PC-9 (cell line): Measurements from ENCODE around the gene VWA5B1. TPM values are rescaled to one million over a fixed set of nuclear protein-coding genes. Genes with fewer than 3 reads are reported as not detected.
A peak's percentile ranks its signal among the peaks of the same experiment; 100 is the strongest.

Experiments
- BruUV-seq: library from RNA; stranded (reverse); fragments of 400-500 nt; replicated peaks from 2 replicates; lab custom pipeline; 2021; lab: Mats Ljungman, UMichigan
- CTCF ChIA-PET: fragments of 300-600 bp; sonication (Branson Sonifier 250); formaldehyde crosslinking; loops from one replicate; lab custom pipeline; 2022; ENCODE audit warnings: antibody characterized with exemption; lab: Charles Lee
- POLR2A ChIA-PET: fragments of 300-600 bp; sonication (Branson Sonifier 250); formaldehyde crosslinking; loops from one replicate; lab custom pipeline; 2022; ENCODE audit warnings: antibody characterized with exemption; ENCODE audit not compliant: unreplicated experiment; lab: Charles Lee
- DNase-seq, 2 experiments: peaks; one replicate each; pipeline versions ENCODE4 v3.0.0 to v3.0.0-alpha.2; 2015 to 2022; ENCODE audit warnings: mixed read lengths in 1 of 2
- H2AFZ ChIP-seq: fragments of 200-600 bp; sonication (generic); 2 replicates; pipeline ENCODE4 v1.8.1; 2017; ENCODE audit warnings: antibody characterized with exemption
- H3F3A ChIP-seq: fragments of 200-600 bp; sonication (generic); 2 replicates; pipeline ENCODE4 v1.8.1; 2017; ENCODE audit warnings: antibody characterized with exemption, mild to moderate bottlenecking, low read depth; ENCODE audit not compliant: insufficient read depth
- H3K27ac ChIP-seq: fragments of 200-600 bp; sonication (generic); 2 replicates; pipeline ENCODE4 v1.6.1; 2016; ENCODE audit warnings: mixed run types
- H3K27me3 ChIP-seq: fragments of 200-600 bp; sonication (generic); 2 replicates; pipeline ENCODE4 v1.6.1; 2016; ENCODE audit warnings: low read depth, mixed run types; ENCODE audit not compliant: insufficient read depth
- H3K36me3 ChIP-seq: fragments of 200-600 bp; sonication (generic); 2 replicates; pipeline ENCODE4 v1.6.1; 2016; ENCODE audit warnings: low read depth, mixed run types
- H3K4me1 ChIP-seq: fragments of 200-600 bp; sonication (generic); replicated peaks from 2 replicates; pipeline ENCODE4 v1.6.1; 2016; ENCODE audit warnings: mixed run types; ENCODE audit not compliant: insufficient read depth
- H3K4me2 ChIP-seq: fragments of 200-600 bp; sonication (generic); 2 replicates; pipeline ENCODE4 v1.6.1; 2017; ENCODE audit warnings: mixed run types
- H3K4me3 ChIP-seq: fragments of 200-600 bp; sonication (generic); 2 replicates; pipeline ENCODE4 v1.6.1; 2016; ENCODE audit warnings: mixed run types
- H3K79me2 ChIP-seq: fragments of 200-600 bp; sonication (generic); 2 replicates; pipeline ENCODE4 v1.6.1; 2017; ENCODE audit warnings: low read depth, mixed run types
- H3K9me2 ChIP-seq: fragments of 200-600 bp; sonication (generic); 2 replicates; pipeline ENCODE4 v1.8.1; 2017; ENCODE audit warnings: mild to moderate bottlenecking; ENCODE audit not compliant: insufficient read depth
- H3K9me3 ChIP-seq: fragments of 200-600 bp; sonication (generic); 2 replicates; pipeline ENCODE4 v1.8.1; 2016; ENCODE audit warnings: low read depth; ENCODE audit not compliant: insufficient read depth
- H4K20me1 ChIP-seq: fragments of 200-600 bp; sonication (generic); 2 replicates; pipeline ENCODE4 v1.8.1; 2017; ENCODE audit not compliant: insufficient read depth
- EZH2 ChIP-seq: fragments of 200-600 bp; sonication (generic); IDR thresholded peaks from 2 replicates; pipeline ENCODE4 v1.8.0; 2017; ENCODE audit warnings: antibody characterized with exemption, low read depth
- intact Hi-C: fragments of 100-400 bp; cut with micrococcal nuclease; formaldehyde crosslinking; loops from one replicate; pipeline ENCODE4 v1.10.0; 2022; ENCODE audit not compliant: unreplicated experiment
- total RNA-seq: library from RNA; stranded (reverse); gene quantifications from 2 replicates; pipeline ENCODE4 v1.2.3, GENCODE V29; 2021
- TF ChIP-seq, protein P1 (sequence below): fragments of 200-600 bp; sonication (generic); conservative IDR thresholded peaks from 2 replicates; pipeline ENCODE4 v1.6.1; 2017; ENCODE audit warnings: mixed run types, antibody characterized with exemption, mild to moderate bottlenecking, moderate library complexity

VWA5B1 gene
- total RNA-seq, 1 experiment from 2014 or later: not detected

DNA sequence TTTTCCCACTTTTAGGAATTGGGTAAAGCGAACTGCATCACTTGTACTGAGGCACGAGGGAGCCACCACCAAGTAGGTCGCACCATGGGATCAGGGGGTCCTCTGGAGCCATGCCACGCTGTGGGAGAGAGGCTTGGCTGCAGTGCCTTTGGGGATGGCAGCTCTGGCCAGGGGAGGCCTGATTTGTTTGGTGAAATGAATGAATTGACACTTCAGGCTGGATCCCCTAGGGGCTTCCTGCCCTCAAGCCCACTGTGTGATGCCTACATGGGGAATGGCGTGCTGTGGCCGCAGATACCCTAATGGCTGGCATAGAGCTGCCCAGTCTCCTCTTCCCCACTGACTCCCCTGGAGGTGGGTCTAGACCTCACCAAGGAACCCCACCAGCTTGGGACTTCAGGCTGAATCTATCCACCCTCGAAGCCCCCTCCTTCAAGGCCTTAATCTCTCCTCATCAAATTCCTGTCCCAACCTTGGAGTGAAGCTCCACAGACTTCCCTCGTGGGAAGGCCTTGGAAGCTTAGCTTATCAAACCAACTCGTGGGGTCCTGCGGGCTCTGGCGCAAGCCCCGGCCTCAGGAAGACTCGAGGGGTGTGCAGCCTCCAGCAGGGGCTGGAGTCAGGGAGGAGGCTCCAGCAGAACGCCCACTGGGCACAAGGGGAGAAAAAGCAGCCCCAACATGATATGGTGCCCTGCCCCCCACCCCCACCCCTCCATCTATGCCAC is 64.6 kb downstream of the VWA5B1 start:
- no TSS peak for BruUV-seq
- TF ChIP-seq EZH2: no peak
- TF ChIP-seq, protein P1, sequence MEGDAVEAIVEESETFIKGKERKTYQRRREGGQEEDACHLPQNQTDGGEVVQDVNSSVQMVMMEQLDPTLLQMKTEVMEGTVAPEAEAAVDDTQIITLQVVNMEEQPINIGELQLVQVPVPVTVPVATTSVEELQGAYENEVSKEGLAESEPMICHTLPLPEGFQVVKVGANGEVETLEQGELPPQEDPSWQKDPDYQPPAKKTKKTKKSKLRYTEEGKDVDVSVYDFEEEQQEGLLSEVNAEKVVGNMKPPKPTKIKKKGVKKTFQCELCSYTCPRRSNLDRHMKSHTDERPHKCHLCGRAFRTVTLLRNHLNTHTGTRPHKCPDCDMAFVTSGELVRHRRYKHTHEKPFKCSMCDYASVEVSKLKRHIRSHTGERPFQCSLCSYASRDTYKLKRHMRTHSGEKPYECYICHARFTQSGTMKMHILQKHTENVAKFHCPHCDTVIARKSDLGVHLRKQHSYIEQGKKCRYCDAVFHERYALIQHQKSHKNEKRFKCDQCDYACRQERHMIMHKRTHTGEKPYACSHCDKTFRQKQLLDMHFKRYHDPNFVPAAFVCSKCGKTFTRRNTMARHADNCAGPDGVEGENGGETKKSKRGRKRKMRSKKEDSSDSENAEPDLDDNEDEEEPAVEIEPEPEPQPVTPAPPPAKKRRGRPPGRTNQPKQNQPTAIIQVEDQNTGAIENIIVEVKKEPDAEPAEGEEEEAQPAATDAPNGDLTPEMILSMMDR: no peak
- Histone ChIP-seq H3K27me3 (no peaks in the 10 kb centered on the region), H3F3A (peaks cover 37% of the 10 kb centered on the region; the same call in 1 of the 2 replicates), H3K79me2 (no peaks in the 10 kb centered on the region), H3K9me2 (no peaks in the 10 kb centered on the region), H3K36me3 (no peaks in the 10 kb centered on the region), H3K4me1 (peaks cover 56% of the 10 kb centered on the region), H3K4me3 (no peak overlapping the region), H2AFZ (no peak overlapping the region), H3K4me2 (peak overlapping the region; percentile 68), H4K20me1 (no peaks in the 10 kb centered on the region), H3K9me3 (no peaks in the 10 kb centered on the region), H3K27ac (peak overlapping the region; percentile 82)
- ChIA-PET POLR2A (no interaction called here), CTCF (interaction anchor here (0.6 kb wide), 2 partner anchors 91 to 143 kb away, joined by 3 to 10 read pairs; no protein-coding TSS in a partner anchor)
- DNase-seq: no peak
- intact Hi-C loops: loop anchor here (5.0 to 10.0 kb wide), 2 partner anchors 203 to 250 kb away; no protein-coding TSS in a partner anchor

DNA sequence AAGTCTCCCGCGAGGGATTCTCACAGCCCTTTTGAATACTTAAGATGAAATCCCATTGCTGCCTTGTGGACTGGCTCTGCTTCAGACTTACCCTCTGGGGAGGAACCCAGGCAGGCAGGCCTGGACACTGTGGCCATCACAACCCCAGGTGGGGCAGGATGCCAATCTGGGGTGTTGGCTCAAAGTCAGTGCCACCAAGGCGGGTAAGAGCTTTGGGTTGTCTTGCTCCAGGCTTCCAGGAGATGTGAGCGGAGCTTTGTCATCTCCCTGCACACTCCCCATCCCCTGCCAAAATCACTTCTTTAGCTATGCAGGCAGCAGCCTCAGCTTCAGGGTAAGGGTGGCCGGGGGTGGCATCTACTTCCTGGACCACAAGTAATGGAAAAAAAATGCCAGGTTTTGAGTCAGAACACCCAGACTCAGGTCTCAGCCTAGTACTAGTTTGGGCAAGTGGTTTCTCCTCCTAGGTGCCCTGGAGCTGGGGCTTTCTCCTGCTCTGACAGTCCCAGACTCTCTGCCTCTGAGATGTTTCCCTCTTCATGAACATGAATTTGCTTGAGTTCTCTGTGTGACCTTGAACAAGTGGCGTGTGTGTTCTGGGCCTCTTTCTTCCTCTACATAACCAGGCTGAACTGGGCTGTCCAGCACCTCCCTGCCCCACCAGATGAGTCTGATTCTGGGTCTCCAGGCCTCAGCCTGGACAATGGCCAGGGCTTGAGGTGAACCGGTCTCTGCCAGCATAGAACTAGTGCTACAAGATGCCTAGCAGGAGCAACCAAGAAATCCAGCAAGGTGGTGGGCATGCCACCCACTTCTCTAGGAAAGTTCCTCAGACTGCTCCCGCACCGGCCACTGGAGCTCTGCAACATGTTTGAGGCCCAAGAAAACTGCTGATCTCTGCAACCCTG is 65.4 kb downstream of the VWA5B1 start:
- H3K27ac ChIP-seq: peak overlapping the region; percentile 82
- no peaks in the 10 kb centered on the region for H3K79me2 ChIP-seq
- no peak overlapping the region for H2AFZ ChIP-seq
- peak; percentile 83 to 85 for DNase-seq
- BruUV-seq: no TSS peak
- H3K36me3 ChIP-seq: no peaks in the 10 kb centered on the region
- intact Hi-C loops: loop anchor here (5.0 to 10.0 kb wide), 2 partner anchors 204 to 251 kb away; no protein-coding TSS in a partner anchor
- H3F3A ChIP-seq: peaks cover 37% of the 10 kb centered on the region; the same call in 1 of the 2 replicates
- H3K27me3 ChIP-seq: no peaks in the 10 kb centered on the region
- H3K9me2 ChIP-seq: no peaks in the 10 kb centered on the region
- no peaks in the 10 kb centered on the region for H3K9me3 ChIP-seq
- H3K4me1 ChIP-seq: peaks cover 58% of the 10 kb centered on the region
- no peak for TF ChIP-seq EZH2
- TF ChIP-seq, protein P1: no peak
- peak overlapping the region; percentile 68 for H3K4me2 ChIP-seq
- no peak overlapping the region for H3K4me3 ChIP-seq
- POLR2A ChIA-PET: interaction anchor here (0.6 to 0.7 kb wide), 3 partner anchors 39 to 203 kb away, joined by 3 to 5 read pairs (median 4); no protein-coding TSS in a partner anchor
- CTCF ChIA-PET: interaction anchor here (0.6 kb wide), 3 partner anchors 17 to 144 kb away, joined by 4 to 10 read pairs (median 7); no protein-coding TSS in a partner anchor
- no peaks in the 10 kb centered on the region for H4K20me1 ChIP-seq
